ENCODE results near the gene OR5K4.

OR5K4 gene

GRCh38 chr3:98353554-98353953 is at the start of gene OR5K4:
TSS of gene OR5K4 (plus strand) at chr3:98353854. CDS start at chr3:98353854, 0 bp downstream.
- in situ Hi-C loops (cut with MboI; ENCODE audit: low sequenced_read_pairs): no loop called here

- in situ Hi-C loops (cut with MboI; ENCODE audit: low sequenced_read_pairs): loop anchor here (10.0 kb wide), 1 partner anchor 277 kb away; no protein-coding TSS in a partner anchor
Measured at GRCh38 chr3:98322101-98322500, 31.6 kb upstream of the OR5K4 start.

- in situ Hi-C loops (cut with MboI; ENCODE audit: low sequenced_read_pairs): loop anchor here (10.0 kb wide), 1 partner anchor 278 kb away; no protein-coding TSS in a partner anchor
Measured at GRCh38 chr3:98322686-98323085, 31.0 kb upstream of the OR5K4 start.

GRCh38 chr3:98323425-98323824 is 30.2 kb upstream of the OR5K4 start:
- in situ Hi-C loops (cut with MboI; ENCODE audit: low sequenced_read_pairs): loop anchor here (10.0 kb wide), 1 partner anchor 279 kb away; no protein-coding TSS in a partner anchor

GRCh38 chr3:98325055-98325454 is 28.6 kb upstream of the OR5K4 start:
- in situ Hi-C loops (cut with MboI; ENCODE audit: low sequenced_read_pairs): loop anchor here (10.0 to 25.0 kb wide), 2 partner anchors 280 to 538 kb away; no protein-coding TSS in a partner anchor

GRCh38 chr3:98326105-98326893 is 27.4 kb upstream of the OR5K4 start:
- in situ Hi-C loops (cut with MboI; ENCODE audit: low sequenced_read_pairs): loop anchor here (10.0 to 25.0 kb wide), 2 partner anchors 281 to 539 kb away; no protein-coding TSS in a partner anchor

- in situ Hi-C loops (cut with MboI; ENCODE audit: low sequenced_read_pairs): loop anchor here (10.0 to 25.0 kb wide), 2 partner anchors 282 to 540 kb away; no protein-coding TSS in a partner anchor
Measured at GRCh38 chr3:98326945-98327344, 26.7 kb upstream of the OR5K4 start.

GRCh38 chr3:98328933-98329332 is 24.7 kb upstream of the OR5K4 start:
- in situ Hi-C loops (cut with MboI; ENCODE audit: low sequenced_read_pairs): loop anchor here (10.0 to 25.0 kb wide), 2 partner anchors 284 to 542 kb away; no protein-coding TSS in a partner anchor

GRCh38 chr3:98329392-98330124 is 24.1 kb upstream of the OR5K4 start:
- in situ Hi-C loops (cut with MboI; ENCODE audit: low sequenced_read_pairs): loop anchor here (10.0 to 25.0 kb wide), 2 partner anchors 285 to 542 kb away; no protein-coding TSS in a partner anchor

- in situ Hi-C loops (cut with MboI; ENCODE audit: low sequenced_read_pairs): loop anchor here (25.0 kb wide), 1 partner anchor 544 kb away; no protein-coding TSS in a partner anchor
Measured at GRCh38 chr3:98331329-98331728, 22.3 kb upstream of the OR5K4 start.

- in situ Hi-C loops (cut with MboI; ENCODE audit: low sequenced_read_pairs): loop anchor here (25.0 kb wide), 1 partner anchor 547 kb away; no protein-coding TSS in a partner anchor
Measured at GRCh38 chr3:98333989-98334606, 19.6 kb upstream of the OR5K4 start.

GRCh38 chr3:98339031-98339430 is 14.6 kb upstream of the OR5K4 start:
- in situ Hi-C loops (cut with MboI; ENCODE audit: low sequenced_read_pairs): loop anchor here (25.0 kb wide), 1 partner anchor 552 kb away; no protein-coding TSS in a partner anchor

GRCh38 chr3:98341758-98342157 is 11.9 kb upstream of the OR5K4 start:
- in situ Hi-C loops (cut with MboI; ENCODE audit: low sequenced_read_pairs): loop anchor here (25.0 kb wide), 1 partner anchor 554 kb away; no protein-coding TSS in a partner anchor

GRCh38 chr3:98343647-98344507 is 9.8 kb upstream of the OR5K4 start:
- in situ Hi-C loops (cut with MboI; ENCODE audit: low sequenced_read_pairs): loop anchor here (25.0 kb wide), 1 partner anchor 557 kb away; no protein-coding TSS in a partner anchor

GRCh38 chr3:98350082-98350481 is 3.6 kb upstream of the OR5K4 start:
- in situ Hi-C loops (cut with MboI; ENCODE audit: low sequenced_read_pairs): no loop called here

GRCh38 chr3:98359250-98359649 is 5.6 kb downstream of the OR5K4 start:
- in situ Hi-C loops (cut with MboI; ENCODE audit: low sequenced_read_pairs): no loop called here

GRCh38 chr3:98359993-98360675 is 6.5 kb downstream of the OR5K4 start:
- in situ Hi-C loops (cut with MboI; ENCODE audit: low sequenced_read_pairs): no loop called here

- in situ Hi-C loops (cut with MboI; ENCODE audit: low sequenced_read_pairs): no loop called here
Measured at GRCh38 chr3:98360681-98361080, 7.0 kb downstream of the OR5K4 start.

GRCh38 chr3:98361289-98361688 is 7.6 kb downstream of the OR5K4 start:
- in situ Hi-C loops (cut with MboI; ENCODE audit: low sequenced_read_pairs): no loop called here

All from HL-60/S4 treated with retinoic acid at 250 ng/mL for 4 days and 3 days (cell line).